NOMO-1 treated with DMSO at 0.1 percent for 48 hours (cell line): ENCODE results near the gene AGT.
A peak's percentile ranks its signal among the peaks of the same experiment; 100 is the strongest.
"Not testable (repeated sequence)": the region's sequence is repeated elsewhere in the genome, so short reads cannot be mapped to it uniquely, and the experiment has no call there.

ENCODE experiments used
- DNase-seq: peaks from one replicate; lab custom pipeline; 2025; ENCODE audit not compliant: unreplicated experiment; lab: John Stamatoyannopoulos, UW

Gene AGT

GRCh38 chr1:230693221-230693620 is 20.7 kb downstream of the AGT start:
- DNase-seq = no peak

- no peak for DNase-seq
Observed at GRCh38 chr1:230691615-230692014, 22.3 kb downstream of the AGT start.

GRCh38 chr1:230690101-230690500 is 23.8 kb downstream of the AGT start:
- DNase-seq = no peak

- no peak for DNase-seq
Observed at GRCh38 chr1:230686747-230687146, 27.2 kb downstream of the AGT start.

GRCh38 chr1:230684998-230685397 is 28.9 kb downstream of the AGT start:
- no peak for DNase-seq

- DNase-seq = no peak
Observed at GRCh38 chr1:230684146-230684545, 29.8 kb downstream of the AGT start.

GRCh38 chr1:230682882-230683610 is 30.9 kb downstream of the AGT start:
- no peak for DNase-seq

- DNase-seq = no peak
Observed at GRCh38 chr1:230682274-230682673, 31.6 kb downstream of the AGT start.

- no peak for DNase-seq
Observed at GRCh38 chr1:230681599-230681998, 32.3 kb downstream of the AGT start.

- DNase-seq = no peak
Observed at GRCh38 chr1:230680300-230681025, 33.5 kb downstream of the AGT start.

GRCh38 chr1:230679825-230680224 is 34.1 kb downstream of the AGT start:
- no peak for DNase-seq

- DNase-seq = no peak
Observed at GRCh38 chr1:230679192-230679591, 34.7 kb downstream of the AGT start.

GRCh38 chr1:230677200-230677599 is 36.7 kb downstream of the AGT start:
- no peak for DNase-seq

- DNase-seq = no peak
Observed at GRCh38 chr1:230674581-230674980, 39.3 kb downstream of the AGT start.

GRCh38 chr1:230669543-230669942 is 44.4 kb downstream of the AGT start:
- DNase-seq = no peak

GRCh38 chr1:230668227-230668626 is 45.7 kb downstream of the AGT start:
- DNase-seq = no peak

GRCh38 chr1:230661976-230662375 is 51.9 kb downstream of the AGT start:
- peak; percentile 5 for DNase-seq

- DNase-seq = no peak
Observed at GRCh38 chr1:230658691-230659090, 55.2 kb downstream of the AGT start.

GRCh38 chr1:230658103-230658502 is 55.8 kb downstream of the AGT start:
- DNase-seq = not testable (repeated sequence)

GRCh38 chr1:230656719-230657118 is 57.2 kb downstream of the AGT start:
- not testable (repeated sequence) for DNase-seq
